BE2C (cell line): ENCODE data around the gene PMFBP1. TPM values are rescaled to one million over a fixed set of nuclear protein-coding genes. Genes with fewer than 3 reads are reported as not detected.

Experiments used
- DNase-seq: peaks from one replicate; pipeline ENCODE4 v3.0.0-alpha.2; 2020
- H3K27me3 ChIP-seq: fragments of 250-450 bp; sonication (Bioruptor Pico); 2 replicates; pipeline ENCODE4 v1.5.1; 2020; ENCODE audit warnings: mild to moderate bottlenecking
- H3K36me3 ChIP-seq: fragments of 250-450 bp; sonication (Bioruptor Pico); 2 replicates; pipeline ENCODE4 v1.5.1; 2020; ENCODE audit warnings: mild to moderate bottlenecking
- H3K4me1 ChIP-seq: fragments of 250-450 bp; sonication (Bioruptor Pico); 2 replicates; pipeline ENCODE4 v1.5.1; 2020
- H3K4me3 ChIP-seq: 2 replicates; pipeline ENCODE4 v1.5.1; 2011; ENCODE audit warnings: low read depth, low read length
- H3K9me3 ChIP-seq: fragments of 250-450 bp; sonication (Bioruptor Pico); 2 replicates; pipeline ENCODE4 v1.5.1; 2020
- polyA plus RNA-seq: library from polyadenylated mRNA; unstranded; fragments of >200 nt; gene quantifications from one replicate; pipeline ENCODE4 v1.2.1, GENCODE V29; 2012; ENCODE audit warnings: low read depth, missing spikeins; ENCODE audit not compliant: insufficient read length, insufficient read depth
- TF ChIP-seq, protein P1 (sequence below): IDR thresholded peaks from 2 replicates; pipeline ENCODE4 v1.5.1; 2012; ENCODE audit warnings: mild to moderate bottlenecking, low read depth, low read length

PMFBP1 gene
- polyA plus RNA-seq, result 4.6 TPM

DNA sequence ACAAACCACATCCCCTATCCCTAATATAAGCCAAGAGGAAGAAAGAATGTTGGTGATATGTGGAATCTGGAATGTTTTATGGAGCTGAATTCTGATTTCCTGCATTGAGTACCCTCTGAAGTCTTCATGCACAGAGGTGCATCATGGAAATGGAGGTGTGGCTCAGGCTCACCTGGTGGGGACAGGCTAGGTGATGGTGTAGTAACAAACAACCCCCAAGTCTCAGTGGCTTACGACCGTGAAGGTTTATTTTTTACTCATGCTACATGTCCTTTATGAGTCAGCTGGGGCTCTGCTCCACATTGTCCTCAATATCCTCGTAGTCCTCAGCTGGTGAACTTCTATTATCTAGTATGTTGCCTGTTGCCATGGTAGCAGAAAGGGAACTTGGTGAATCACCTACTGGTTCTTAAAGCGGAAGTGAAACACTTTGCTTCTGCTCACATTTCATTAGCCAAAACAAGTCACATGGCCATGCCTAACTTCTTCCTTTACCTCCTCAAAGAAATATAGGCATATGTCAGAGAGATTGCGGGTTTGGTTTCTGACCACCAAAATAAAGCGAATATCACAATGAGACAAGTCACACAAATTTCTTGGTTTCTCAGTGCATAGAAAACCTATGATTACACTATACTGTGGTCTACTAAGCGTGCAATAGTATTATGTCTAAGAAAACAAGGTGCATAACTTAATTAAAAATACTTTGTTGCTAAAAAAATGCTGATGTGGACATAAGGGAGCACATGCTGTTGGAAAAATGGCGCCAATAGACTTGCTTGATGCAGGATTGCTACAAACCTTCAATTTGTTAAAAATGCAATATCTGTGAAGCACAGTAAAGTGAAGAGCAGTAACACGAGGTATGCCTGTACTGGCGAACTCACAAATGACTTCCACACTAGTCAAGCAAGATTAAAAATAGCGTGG is at the start of gene PMFBP1:
Gene PMFBP1 (minus strand): TSS at position 51 of the 930 bp plus-strand sequence. CDS start 947 bp downstream, outside the sequence.
- Histone ChIP-seq H3K9me3 (no peaks in the 10 kb centered on the region; the same call in 1 of the 2 replicates), H3K4me3 (no peak within 1 kb of the TSS), H3K36me3 (no peaks in the 10 kb centered on the region), H3K27me3 (no peaks in the 10 kb centered on the region), H3K4me1 (peaks cover 22% of the 10 kb centered on the region)
- TF ChIP-seq, protein P1, sequence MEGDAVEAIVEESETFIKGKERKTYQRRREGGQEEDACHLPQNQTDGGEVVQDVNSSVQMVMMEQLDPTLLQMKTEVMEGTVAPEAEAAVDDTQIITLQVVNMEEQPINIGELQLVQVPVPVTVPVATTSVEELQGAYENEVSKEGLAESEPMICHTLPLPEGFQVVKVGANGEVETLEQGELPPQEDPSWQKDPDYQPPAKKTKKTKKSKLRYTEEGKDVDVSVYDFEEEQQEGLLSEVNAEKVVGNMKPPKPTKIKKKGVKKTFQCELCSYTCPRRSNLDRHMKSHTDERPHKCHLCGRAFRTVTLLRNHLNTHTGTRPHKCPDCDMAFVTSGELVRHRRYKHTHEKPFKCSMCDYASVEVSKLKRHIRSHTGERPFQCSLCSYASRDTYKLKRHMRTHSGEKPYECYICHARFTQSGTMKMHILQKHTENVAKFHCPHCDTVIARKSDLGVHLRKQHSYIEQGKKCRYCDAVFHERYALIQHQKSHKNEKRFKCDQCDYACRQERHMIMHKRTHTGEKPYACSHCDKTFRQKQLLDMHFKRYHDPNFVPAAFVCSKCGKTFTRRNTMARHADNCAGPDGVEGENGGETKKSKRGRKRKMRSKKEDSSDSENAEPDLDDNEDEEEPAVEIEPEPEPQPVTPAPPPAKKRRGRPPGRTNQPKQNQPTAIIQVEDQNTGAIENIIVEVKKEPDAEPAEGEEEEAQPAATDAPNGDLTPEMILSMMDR, result no peak
- DNase-seq, result no peak

GRCh38 chr16:72221630-72222024 is 49.7 kb upstream of the PMFBP1 start:
- no peaks in the 10 kb centered on the region for H3K27me3 ChIP-seq
- H3K4me1 ChIP-seq, result peaks cover 6% of the 10 kb centered on the region; the same call in 1 of the 2 replicates
- DNase-seq, result no peak
- no peaks in the 10 kb centered on the region for H3K9me3 ChIP-seq
- TF ChIP-seq, protein P1, result no peak
- H3K36me3 ChIP-seq, result no peaks in the 10 kb centered on the region
- H3K4me3 ChIP-seq, result no peak overlapping the region

GRCh38 chr16:72220875-72221629 is 49.1 kb upstream of the PMFBP1 start:
- TF ChIP-seq, protein P1, result no peak
- H3K9me3 ChIP-seq, result no peaks in the 10 kb centered on the region
- H3K4me1 ChIP-seq, result peaks cover 6% of the 10 kb centered on the region; the same call in 1 of the 2 replicates
- H3K4me3 ChIP-seq, result no peak overlapping the region
- H3K27me3 ChIP-seq, result no peaks in the 10 kb centered on the region
- no peak for DNase-seq
- no peaks in the 10 kb centered on the region for H3K36me3 ChIP-seq

GRCh38 chr16:72219282-72219681 is 47.3 kb upstream of the PMFBP1 start:
- Histone ChIP-seq H3K36me3 (no peaks in the 10 kb centered on the region), H3K27me3 (no peaks in the 10 kb centered on the region), H3K4me1 (peaks cover 6% of the 10 kb centered on the region; the same call in 1 of the 2 replicates), H3K9me3 (no peaks in the 10 kb centered on the region; the same call in 1 of the 2 replicates), H3K4me3 (no peak overlapping the region)
- TF ChIP-seq, protein P1, result no peak
- DNase-seq, result no peak

- peaks cover 6% of the 10 kb centered on the region; the same call in 1 of the 2 replicates for H3K4me1 ChIP-seq
- TF ChIP-seq, protein P1, result no peak
- H3K27me3 ChIP-seq, result no peaks in the 10 kb centered on the region
- no peak for DNase-seq
- no peaks in the 10 kb centered on the region; the same call in 1 of the 2 replicates for H3K9me3 ChIP-seq
- H3K4me3 ChIP-seq, result no peak overlapping the region
- no peaks in the 10 kb centered on the region for H3K36me3 ChIP-seq
These were observed 44.8 kb upstream of the PMFBP1 start for GRCh38 chr16:72216767-72217166.
